LNCaP clone FGC (cell line): ENCODE results near the gene GFRA1.

ENCODE experiments used
- DNase-seq: peaks from one replicate; pipeline ENCODE4 v3.0.0-alpha.2; 2011; ENCODE audit warnings: low read depth
- H3K4me3 ChIP-seq: 2 replicates; pipeline ENCODE4 v1.5.1; 2011; ENCODE audit warnings: mild to moderate bottlenecking, low read depth, low read length, control low read depth
- CTCF ChIP-seq: IDR thresholded peaks from 2 replicates; pipeline ENCODE4 v1.5.1; 2012; ENCODE audit warnings: mild to moderate bottlenecking; ENCODE audit not compliant: control insufficient read depth, insufficient read depth; ENCODE audit errors: extremely low read depth

The GFRA1 gene

GRCh38 chr10:116106611-116107010, 166.4 kb downstream of the GFRA1 start:
- H3K4me3 ChIP-seq: no peak overlapping the region
- TF ChIP-seq CTCF: no peak
- DNase-seq: no peak

- H3K4me3 ChIP-seq: no peak overlapping the region
- DNase-seq: no peak
- no peak for TF ChIP-seq CTCF
Measured at GRCh38 chr10:116105264-116105663, 167.7 kb downstream of the GFRA1 start.

GRCh38 chr10:116104210-116104932, 168.6 kb downstream of the GFRA1 start:
- no peak overlapping the region for H3K4me3 ChIP-seq
- no peak for TF ChIP-seq CTCF
- DNase-seq: no peak

GRCh38 chr10:116103668-116104067, 169.3 kb downstream of the GFRA1 start:
- no peak for TF ChIP-seq CTCF
- no peak for DNase-seq
- no peak overlapping the region for H3K4me3 ChIP-seq

- no peak for DNase-seq
- no peak overlapping the region for H3K4me3 ChIP-seq
- no peak for TF ChIP-seq CTCF
Measured at GRCh38 chr10:116101616-116102315, 171.2 kb downstream of the GFRA1 start.

- TF ChIP-seq CTCF: no peak
- DNase-seq: no peak
Measured at GRCh38 chr10:116100984-116101383, 172.0 kb downstream of the GFRA1 start.

More at GRCh38 chr10:116100984-116101383, 172.0 kb downstream of the GFRA1 start:
- no peak overlapping the region for H3K4me3 ChIP-seq
